SU-DHL-6 (cell line): ENCODE data around the gene EPS8.

Source experiments
- CTCF ChIP-seq: fragments of 200-600 bp; sonication (generic); IDR thresholded peaks from one replicate; pipeline ENCODE4 v1.5.1; 2017; ENCODE audit warnings: antibody characterized with exemption, mild to moderate bottlenecking, low read length, moderate library complexity; ENCODE audit not compliant: insufficient read depth, poor library complexity, severe bottlenecking
- EZH2phosphoT487 ChIP-seq: fragments of 200-600 bp; sonication (generic), shearing (Covaris generic); conservative IDR thresholded peaks from 2 replicates; pipeline ENCODE4 v1.6.1; 2018; ENCODE audit warnings: mild to moderate bottlenecking, antibody characterized with exemption, low read length, moderate library complexity, mixed read lengths

GRCh38 chr12:15613981-15614380 is 175.2 kb downstream of the EPS8 start:
- TF ChIP-seq CTCF (no peak), EZH2phosphoT487 (no peak)
